Superior temporal gyrus (tissue), 1 donor: ENCODE measurements around the gene COPB2.

Experiments used
- DNase-seq: peaks from one replicate; pipeline ENCODE4 v3.0.0-alpha.2; 2016; ENCODE audit errors: extremely low spot score

Gene COPB2

GRCh38 chr3:139307601-139308555, 81.6 kb downstream of the COPB2 start:
- DNase-seq = no peak
